GM21529 (cell line): ENCODE data around the gene VPS13D.
"Not testable (repeated sequence)": the region's sequence is repeated elsewhere in the genome, so short reads cannot be mapped to it uniquely, and the experiment has no call there.

Experiments
- ATAC-seq: cut with Tn5 transposase; IDR thresholded peaks from one replicate; pipeline ENCODE4 v1.9.1; 2021; ENCODE audit not compliant: unreplicated experiment

Gene VPS13D

GRCh38 chr1:12444329-12444841 is 214.6 kb downstream of the VPS13D start:
- ATAC-seq: no peak

- ATAC-seq: no peak
Measured at GRCh38 chr1:12445257-12445656, 215.4 kb downstream of the VPS13D start.

GRCh38 chr1:12446593-12446992 is 216.8 kb downstream of the VPS13D start:
- ATAC-seq: no peak

GRCh38 chr1:12447307-12447706 is 217.5 kb downstream of the VPS13D start:
- ATAC-seq: no peak

- ATAC-seq: no peak
Measured at GRCh38 chr1:12447849-12448312, 218.1 kb downstream of the VPS13D start.

- no peak for ATAC-seq
Measured at GRCh38 chr1:12448746-12449177, 218.9 kb downstream of the VPS13D start.

GRCh38 chr1:12450090-12450755 is 220.4 kb downstream of the VPS13D start:
- ATAC-seq: no peak

GRCh38 chr1:12450756-12451559 is 221.1 kb downstream of the VPS13D start:
- ATAC-seq: no peak

GRCh38 chr1:12451560-12451900 is 221.7 kb downstream of the VPS13D start:
- ATAC-seq: no peak

- ATAC-seq: no peak
Measured at GRCh38 chr1:12452262-12452661, 222.4 kb downstream of the VPS13D start.

GRCh38 chr1:12453400-12454343 is 223.8 kb downstream of the VPS13D start:
- ATAC-seq: no peak

GRCh38 chr1:12454406-12455391 is 224.9 kb downstream of the VPS13D start:
- ATAC-seq: no peak

- ATAC-seq: not testable (repeated sequence)
Measured at GRCh38 chr1:12456081-12456480, 226.3 kb downstream of the VPS13D start.

- no peak for ATAC-seq
Measured at GRCh38 chr1:12456979-12457378, 227.1 kb downstream of the VPS13D start.

- ATAC-seq: no peak
Measured at GRCh38 chr1:12457771-12458170, 227.9 kb downstream of the VPS13D start.

GRCh38 chr1:12458571-12458970 is 228.7 kb downstream of the VPS13D start:
- no peak for ATAC-seq

GRCh38 chr1:12460121-12460520 is 230.3 kb downstream of the VPS13D start:
- ATAC-seq: no peak

GRCh38 chr1:12460911-12461621 is 231.2 kb downstream of the VPS13D start:
- ATAC-seq: no peak

- ATAC-seq: no peak
Measured at GRCh38 chr1:12461754-12462153, 231.9 kb downstream of the VPS13D start.
